Activated naive CD8-positive, alpha-beta T cell treated with anti-CD3 and anti-CD28 coated beads, Interleukin-2, amount 50 U/mL, for 24 hours (primary cell): ENCODE measurements around the gene ANKRD49.

Experiments
- ATAC-seq: fragments of 150-1000 bp; cut with Tn5 transposase; one replicate; pipeline ENCODE4 v1.10.0; 2021
- DNase-seq: peaks from one replicate; pipeline ENCODE4 v3.0.0; 2021
- H3K27ac Mint-ChIP-seq: one replicate; pipeline ENCODE4 v1.8.0; 2021; ENCODE audit warnings: mild to moderate bottlenecking, mixed read lengths
- H3K27me3 Mint-ChIP-seq: one replicate; pipeline ENCODE4 v1.8.0; 2021; ENCODE audit warnings: mixed read lengths
- H3K36me3 Mint-ChIP-seq: one replicate; pipeline ENCODE4 v1.8.0; 2021; ENCODE audit warnings: low read depth, mixed read lengths
- H3K4me1 Mint-ChIP-seq: one replicate; pipeline ENCODE4 v1.8.0; 2021; ENCODE audit warnings: mixed read lengths
- H3K4me3 Mint-ChIP-seq: one replicate; pipeline ENCODE4 v1.8.0; 2021; ENCODE audit warnings: mild to moderate bottlenecking, moderate library complexity, mixed read lengths
- H3K9me3 Mint-ChIP-seq: one replicate; pipeline ENCODE4 v1.8.0; 2021; ENCODE audit warnings: mixed read lengths

ANKRD49 gene

GRCh38 chr11:94545264-94546161, 51.7 kb downstream of the ANKRD49 start:
- H3K9me3 Mint-ChIP-seq = no peaks in the 10 kb centered on the region
- peaks cover 4% of the 10 kb centered on the region for H3K36me3 Mint-ChIP-seq
- DNase-seq (no peak), ATAC-seq (no peak)
- H3K4me3 Mint-ChIP-seq = peak overlapping the region; percentile 77
- H3K27ac Mint-ChIP-seq = no peak overlapping the region
- H3K27me3 Mint-ChIP-seq = no peaks in the 10 kb centered on the region
- peaks cover 42% of the 10 kb centered on the region for H3K4me1 Mint-ChIP-seq

- ATAC-seq = no peak
- H3K9me3 Mint-ChIP-seq = no peaks in the 10 kb centered on the region
- peaks cover 42% of the 10 kb centered on the region for H3K4me1 Mint-ChIP-seq
- peak overlapping the region; percentile 77 for H3K4me3 Mint-ChIP-seq
- peaks cover 4% of the 10 kb centered on the region for H3K36me3 Mint-ChIP-seq
- H3K27ac Mint-ChIP-seq = no peak overlapping the region
- no peaks in the 10 kb centered on the region for H3K27me3 Mint-ChIP-seq
- DNase-seq = no peak
Measured at GRCh38 chr11:94546162-94546470, 52.3 kb downstream of the ANKRD49 start.

- Mint-ChIP-seq H3K27ac (no peak overlapping the region), H3K36me3 (peaks cover 4% of the 10 kb centered on the region), H3K9me3 (no peaks in the 10 kb centered on the region), H3K4me1 (peaks cover 40% of the 10 kb centered on the region), H3K4me3 (peak overlapping the region; percentile 47), H3K27me3 (no peaks in the 10 kb centered on the region)
- ATAC-seq = no peak
- DNase-seq = no peak
Measured at GRCh38 chr11:94546886-94547285, 53.1 kb downstream of the ANKRD49 start.

- peaks cover 4% of the 10 kb centered on the region for H3K36me3 Mint-ChIP-seq
- H3K27ac Mint-ChIP-seq = no peak overlapping the region
- ATAC-seq (no peak), DNase-seq (no peak)
- no peaks in the 10 kb centered on the region for H3K9me3 Mint-ChIP-seq
- H3K4me3 Mint-ChIP-seq = no peak overlapping the region
- no peaks in the 10 kb centered on the region for H3K27me3 Mint-ChIP-seq
- H3K4me1 Mint-ChIP-seq = peaks cover 29% of the 10 kb centered on the region
Measured at GRCh38 chr11:94549146-94549545, 55.4 kb downstream of the ANKRD49 start.
